ENCODE results near the gene EEFSEC.

GRCh38 chr3:128427872-128428822, 274.9 kb downstream of the EEFSEC start:
- TF ChIP-seq, protein P1, sequence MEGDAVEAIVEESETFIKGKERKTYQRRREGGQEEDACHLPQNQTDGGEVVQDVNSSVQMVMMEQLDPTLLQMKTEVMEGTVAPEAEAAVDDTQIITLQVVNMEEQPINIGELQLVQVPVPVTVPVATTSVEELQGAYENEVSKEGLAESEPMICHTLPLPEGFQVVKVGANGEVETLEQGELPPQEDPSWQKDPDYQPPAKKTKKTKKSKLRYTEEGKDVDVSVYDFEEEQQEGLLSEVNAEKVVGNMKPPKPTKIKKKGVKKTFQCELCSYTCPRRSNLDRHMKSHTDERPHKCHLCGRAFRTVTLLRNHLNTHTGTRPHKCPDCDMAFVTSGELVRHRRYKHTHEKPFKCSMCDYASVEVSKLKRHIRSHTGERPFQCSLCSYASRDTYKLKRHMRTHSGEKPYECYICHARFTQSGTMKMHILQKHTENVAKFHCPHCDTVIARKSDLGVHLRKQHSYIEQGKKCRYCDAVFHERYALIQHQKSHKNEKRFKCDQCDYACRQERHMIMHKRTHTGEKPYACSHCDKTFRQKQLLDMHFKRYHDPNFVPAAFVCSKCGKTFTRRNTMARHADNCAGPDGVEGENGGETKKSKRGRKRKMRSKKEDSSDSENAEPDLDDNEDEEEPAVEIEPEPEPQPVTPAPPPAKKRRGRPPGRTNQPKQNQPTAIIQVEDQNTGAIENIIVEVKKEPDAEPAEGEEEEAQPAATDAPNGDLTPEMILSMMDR (IDR thresholded peaks at IDR 0.05; ENCODE audit: insufficient read depth, low read length) = no peak
- TF ChIP-seq POLR2AphosphoS5 (IDR thresholded peaks at IDR 0.05; ENCODE audit: low read depth) (no peak), GABPA (IDR thresholded peaks at IDR 0.05; ENCODE audit: low read depth) (no peak)
- TF ChIP-seq, protein P2, sequence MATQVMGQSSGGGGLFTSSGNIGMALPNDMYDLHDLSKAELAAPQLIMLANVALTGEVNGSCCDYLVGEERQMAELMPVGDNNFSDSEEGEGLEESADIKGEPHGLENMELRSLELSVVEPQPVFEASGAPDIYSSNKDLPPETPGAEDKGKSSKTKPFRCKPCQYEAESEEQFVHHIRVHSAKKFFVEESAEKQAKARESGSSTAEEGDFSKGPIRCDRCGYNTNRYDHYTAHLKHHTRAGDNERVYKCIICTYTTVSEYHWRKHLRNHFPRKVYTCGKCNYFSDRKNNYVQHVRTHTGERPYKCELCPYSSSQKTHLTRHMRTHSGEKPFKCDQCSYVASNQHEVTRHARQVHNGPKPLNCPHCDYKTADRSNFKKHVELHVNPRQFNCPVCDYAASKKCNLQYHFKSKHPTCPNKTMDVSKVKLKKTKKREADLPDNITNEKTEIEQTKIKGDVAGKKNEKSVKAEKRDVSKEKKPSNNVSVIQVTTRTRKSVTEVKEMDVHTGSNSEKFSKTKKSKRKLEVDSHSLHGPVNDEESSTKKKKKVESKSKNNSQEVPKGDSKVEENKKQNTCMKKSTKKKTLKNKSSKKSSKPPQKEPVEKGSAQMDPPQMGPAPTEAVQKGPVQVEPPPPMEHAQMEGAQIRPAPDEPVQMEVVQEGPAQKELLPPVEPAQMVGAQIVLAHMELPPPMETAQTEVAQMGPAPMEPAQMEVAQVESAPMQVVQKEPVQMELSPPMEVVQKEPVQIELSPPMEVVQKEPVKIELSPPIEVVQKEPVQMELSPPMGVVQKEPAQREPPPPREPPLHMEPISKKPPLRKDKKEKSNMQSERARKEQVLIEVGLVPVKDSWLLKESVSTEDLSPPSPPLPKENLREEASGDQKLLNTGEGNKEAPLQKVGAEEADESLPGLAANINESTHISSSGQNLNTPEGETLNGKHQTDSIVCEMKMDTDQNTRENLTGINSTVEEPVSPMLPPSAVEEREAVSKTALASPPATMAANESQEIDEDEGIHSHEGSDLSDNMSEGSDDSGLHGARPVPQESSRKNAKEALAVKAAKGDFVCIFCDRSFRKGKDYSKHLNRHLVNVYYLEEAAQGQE (IDR thresholded peaks at IDR 0.05; ENCODE audit: insufficient replicate concordance, low read depth) = no peak

All from HL-60 (cell line).